HG03457 (cell line): ENCODE measurements around the gene NTN3.

ENCODE experiments used
- ATAC-seq: cut with Tn5 transposase; IDR thresholded peaks from one replicate; pipeline ENCODE4 v1.9.1; 2021; ENCODE audit warnings: moderate number of reproducible peaks; ENCODE audit not compliant: unreplicated experiment

NTN3 gene

DNA sequence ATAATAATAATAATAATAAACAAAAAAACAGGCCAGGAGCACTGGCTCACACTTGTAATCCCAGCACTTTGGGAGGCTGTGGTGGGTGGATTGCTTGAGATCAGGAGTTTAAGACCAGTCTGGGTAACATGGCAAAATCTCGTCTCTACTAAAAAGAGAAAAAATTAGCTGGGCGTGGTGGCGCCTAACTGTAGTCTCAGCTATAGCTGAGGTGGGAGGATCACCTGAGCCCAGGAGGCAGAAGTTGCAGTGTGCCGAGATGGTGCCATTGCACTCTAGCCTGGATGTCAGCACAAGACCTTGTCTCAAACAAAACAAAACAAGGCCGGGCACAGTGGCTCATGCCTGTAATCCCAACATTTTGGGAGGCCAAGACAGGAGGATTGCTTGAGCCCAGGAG is 23.9 kb downstream of the NTN3 start:
- ATAC-seq: no peak

DNA sequence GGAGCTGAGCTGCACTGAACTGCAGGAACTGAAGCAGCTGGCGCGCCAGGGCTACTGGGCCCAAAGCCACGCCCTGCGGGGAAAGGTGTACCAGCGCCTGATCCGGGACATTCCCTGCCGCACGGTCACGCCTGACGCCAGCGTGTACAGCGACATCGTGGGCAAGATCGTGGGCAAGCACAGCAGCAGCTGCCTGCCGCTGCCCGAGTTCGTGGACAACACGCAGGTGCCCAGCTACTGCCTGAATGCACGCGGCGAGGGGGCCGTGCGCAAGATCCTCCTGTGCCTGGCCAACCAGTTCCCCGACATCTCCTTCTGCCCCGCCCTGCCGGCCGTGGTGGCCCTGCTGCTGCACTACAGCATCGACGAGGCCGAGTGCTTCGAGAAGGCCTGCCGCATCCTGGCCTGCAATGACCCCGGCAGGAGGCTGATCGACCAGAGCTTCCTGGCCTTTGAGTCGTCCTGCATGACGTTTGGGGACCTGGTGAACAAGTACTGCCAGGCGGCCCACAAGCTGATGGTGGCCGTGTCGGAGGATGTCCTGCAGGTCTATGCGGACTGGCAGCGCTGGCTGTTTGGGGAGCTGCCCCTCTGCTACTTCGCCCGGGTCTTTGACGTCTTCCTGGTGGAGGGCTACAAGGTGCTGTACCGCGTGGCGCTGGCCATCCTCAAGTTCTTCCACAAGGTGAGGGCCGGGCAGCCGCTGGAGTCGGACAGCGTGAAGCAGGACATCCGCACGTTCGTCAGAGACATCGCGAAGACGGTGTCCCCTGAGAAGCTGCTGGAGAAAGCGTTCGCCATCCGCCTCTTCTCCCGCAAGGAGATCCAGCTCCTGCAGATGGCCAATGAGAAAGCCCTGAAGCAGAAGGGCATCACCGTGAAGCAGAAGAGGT is 25.4 kb downstream of the NTN3 start:
- ATAC-seq: no peak

DNA sequence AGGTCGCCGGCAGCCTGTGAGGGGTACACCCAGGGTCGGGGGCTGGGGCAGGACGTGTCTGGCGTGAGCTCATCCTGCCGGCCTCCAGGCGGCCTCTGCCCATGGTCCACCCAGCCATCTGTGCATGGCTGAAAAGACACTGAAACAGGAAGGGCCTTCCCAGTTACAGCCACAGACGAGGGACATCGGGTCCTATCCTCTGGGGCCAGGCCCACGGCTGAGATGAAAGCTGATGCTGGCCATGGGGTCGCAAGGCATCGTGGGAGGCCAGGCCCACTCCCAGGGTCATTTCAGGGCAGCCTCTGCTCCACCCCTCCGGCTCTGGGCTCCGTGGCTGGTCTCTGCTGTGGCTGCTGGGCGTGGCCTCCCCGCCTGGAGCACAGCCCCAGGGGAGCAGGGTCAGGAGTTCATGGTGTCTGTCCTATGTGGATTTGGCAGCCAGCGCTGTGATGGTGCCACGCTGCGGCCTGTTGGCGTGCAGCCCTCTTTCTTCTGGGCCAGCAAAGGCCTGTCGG is 26.1 kb downstream of the NTN3 start:
- no peak for ATAC-seq

DNA sequence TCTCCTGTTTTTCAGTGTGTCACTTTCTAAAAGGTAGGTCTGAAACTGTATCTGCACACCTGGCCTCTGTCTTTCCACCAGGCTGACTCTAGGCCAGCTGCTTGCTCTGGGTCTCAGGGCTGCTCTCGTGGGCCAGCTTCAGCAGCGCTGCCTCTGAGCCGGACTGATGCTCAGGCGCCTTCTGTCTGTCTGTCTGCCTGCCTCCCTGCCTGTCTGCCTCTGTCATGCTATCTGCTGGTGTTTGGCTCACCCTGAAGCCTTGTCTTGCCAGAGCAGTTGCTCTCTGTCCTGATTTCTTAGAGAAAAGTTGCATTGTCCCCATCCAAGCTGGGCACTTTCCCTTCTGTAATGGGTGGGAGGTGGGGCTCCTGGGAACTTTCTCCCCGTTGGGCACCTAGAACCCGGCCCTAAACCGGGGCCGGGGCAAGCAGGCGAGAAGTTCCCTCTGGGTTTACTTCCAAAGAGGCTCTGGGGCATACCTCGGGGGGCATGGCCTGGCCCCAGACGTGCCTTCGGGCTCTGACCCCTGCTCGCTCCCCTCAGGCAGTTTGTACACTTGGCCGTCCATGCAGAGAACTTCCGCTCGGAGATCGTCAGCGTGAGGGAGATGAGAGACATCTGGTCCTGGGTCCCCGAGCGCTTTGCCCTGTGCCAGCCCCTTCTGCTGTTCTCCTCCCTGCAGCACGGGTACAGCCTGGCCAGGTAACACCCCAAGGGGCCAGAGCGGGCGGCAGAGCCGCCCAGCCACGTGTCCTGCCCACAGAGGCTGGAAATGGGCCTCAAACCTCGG is 26.8 kb downstream of the NTN3 start:
- no peak for ATAC-seq

DNA sequence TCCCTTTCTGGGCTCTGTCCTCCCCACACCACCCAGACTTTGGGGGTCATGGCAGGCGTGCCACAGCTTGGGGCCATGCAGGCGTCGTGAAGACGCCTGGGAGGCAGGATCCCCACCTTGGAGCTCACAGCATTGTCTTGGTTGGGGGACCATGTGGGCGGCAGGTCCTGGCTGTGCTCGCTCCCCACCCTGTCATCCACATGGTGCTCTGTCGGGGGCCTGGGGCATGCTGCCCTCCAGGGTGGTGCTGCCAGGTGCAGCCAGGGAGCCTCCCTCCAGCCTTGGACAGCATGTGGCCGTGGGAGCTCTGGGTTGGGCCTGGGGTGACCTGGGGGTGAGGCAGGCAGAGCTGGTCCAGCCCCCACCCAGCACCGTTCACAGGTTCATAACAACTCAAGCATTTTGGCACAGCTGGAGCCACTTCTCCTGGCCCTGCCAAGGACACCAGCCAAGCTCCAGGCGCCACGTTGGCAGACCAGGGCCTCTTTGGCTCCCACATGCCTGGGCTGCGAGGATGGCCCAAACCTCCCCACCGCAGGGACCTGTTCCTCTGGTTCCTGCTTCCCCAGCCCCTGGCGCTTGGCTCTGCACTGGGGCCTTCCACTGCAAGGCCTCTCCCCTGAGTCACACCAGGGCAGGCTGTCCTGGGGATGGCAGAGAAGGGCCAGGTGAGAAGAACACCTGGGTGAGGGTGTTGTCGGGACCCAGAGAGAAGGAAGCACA is 27.6 kb downstream of the NTN3 start:
- ATAC-seq: no peak

DNA sequence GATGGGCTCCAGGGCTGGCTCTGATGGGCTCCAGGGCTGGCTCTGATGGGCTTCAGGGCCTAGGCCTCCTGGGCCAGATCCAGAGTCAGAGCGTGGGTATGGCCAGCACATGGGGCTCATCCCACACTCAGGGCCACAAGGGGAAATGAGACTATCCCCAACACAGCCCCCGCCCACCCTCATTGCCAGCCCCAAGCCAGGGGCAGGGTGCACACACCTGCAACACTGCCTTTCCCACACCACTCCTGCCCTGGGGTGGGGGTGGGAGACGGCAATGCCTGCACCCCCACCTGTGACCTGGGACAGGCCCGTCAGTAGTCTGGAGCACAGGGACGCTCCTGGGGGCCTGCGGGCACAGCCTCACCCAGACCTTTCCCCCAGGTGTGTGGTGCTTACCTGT is 28.4 kb downstream of the NTN3 start:
- no peak for ATAC-seq

DNA sequence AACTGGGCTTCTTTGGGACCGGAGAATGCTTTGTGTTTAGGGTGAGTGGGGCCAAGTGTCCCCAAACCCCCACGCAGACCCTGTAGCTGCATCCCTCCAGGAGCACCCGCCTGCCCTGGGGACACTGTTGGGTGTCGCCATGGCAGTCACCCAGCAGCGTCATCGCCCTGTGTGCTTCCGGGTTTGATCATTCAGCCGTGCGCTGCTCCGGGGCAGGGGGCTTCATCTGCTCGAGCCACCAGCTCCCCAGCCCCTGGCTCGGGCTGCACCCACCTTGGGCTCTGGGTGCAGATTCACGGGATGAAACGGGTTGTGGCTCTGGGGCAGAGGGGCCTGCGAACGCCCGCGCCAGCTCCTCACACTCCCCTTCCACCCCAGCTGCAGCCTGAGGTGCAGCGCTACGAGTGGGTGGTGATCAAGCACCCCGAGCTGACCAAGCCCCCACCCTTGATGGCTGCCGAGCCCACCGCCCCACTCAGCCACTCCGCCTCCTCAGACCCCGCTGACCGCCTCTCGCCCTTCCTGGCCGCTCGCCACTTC is 28.9 kb downstream of the NTN3 start:
- no peak for ATAC-seq

DNA sequence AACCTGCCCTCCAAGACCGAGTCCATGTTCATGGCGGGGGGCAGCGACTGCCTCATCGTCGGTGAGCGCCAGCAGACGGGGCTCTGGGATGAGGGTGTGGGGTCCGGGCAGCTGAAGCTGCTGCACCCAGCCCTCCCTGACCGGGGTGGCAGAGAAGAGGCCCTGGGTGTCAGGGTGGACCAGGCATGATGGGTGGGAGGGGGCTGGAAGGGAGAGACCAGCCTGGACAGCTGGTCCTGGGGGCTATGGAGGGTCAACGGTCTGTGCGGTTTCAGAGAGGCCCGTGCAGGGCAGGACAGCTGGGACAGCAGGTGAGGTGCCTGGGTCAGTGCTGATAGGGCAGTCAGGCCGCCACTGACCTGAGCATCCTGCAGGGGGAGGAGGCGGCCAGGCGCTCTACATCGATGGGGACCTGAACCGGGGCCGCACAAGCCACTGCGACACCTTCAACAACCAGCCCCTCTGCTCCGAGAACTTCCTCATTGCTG is 29.4 kb downstream of the NTN3 start:
- no peak for ATAC-seq

DNA sequence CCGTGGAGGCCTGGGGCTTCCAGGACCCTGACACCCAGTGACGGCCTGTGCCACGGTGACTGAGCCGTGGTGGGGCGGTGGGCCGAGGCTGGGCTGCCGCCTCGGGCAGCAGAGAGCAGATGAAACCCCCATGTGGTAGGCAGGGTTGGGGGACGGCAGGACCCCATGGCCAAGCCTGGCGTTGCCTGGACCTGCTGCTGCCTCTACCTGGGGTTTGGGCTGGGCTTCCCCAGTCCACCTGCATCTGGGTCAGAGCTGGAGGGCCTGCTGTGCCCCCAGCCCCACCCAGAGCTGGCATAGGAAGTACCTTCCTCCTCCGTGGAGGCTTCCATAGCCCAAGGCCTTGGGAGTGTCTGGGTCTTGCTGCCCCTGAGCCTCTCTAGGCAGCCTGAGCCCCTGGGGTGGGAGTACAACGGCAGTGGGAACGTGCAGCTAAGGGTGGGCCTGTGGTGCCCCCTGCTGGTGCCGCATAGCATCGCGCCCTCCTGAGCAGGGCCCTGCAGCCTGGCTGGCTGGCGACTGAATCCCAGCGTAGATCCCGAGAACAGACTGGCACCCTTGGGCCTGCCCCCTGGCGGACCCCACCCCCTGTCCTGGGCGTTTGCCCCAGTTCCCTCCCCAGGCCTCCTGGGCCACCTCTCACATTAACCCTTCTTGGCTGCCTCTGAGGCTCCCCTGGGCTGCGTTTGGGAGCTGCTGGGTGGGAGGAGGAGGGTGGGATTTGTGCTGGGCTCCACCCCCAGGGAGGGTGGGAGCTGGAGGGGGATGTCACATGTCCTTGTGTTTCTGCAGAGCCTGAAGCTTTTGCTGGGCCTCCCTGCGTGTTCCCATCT is 30.0 kb downstream of the NTN3 start:
- no peak for ATAC-seq

DNA sequence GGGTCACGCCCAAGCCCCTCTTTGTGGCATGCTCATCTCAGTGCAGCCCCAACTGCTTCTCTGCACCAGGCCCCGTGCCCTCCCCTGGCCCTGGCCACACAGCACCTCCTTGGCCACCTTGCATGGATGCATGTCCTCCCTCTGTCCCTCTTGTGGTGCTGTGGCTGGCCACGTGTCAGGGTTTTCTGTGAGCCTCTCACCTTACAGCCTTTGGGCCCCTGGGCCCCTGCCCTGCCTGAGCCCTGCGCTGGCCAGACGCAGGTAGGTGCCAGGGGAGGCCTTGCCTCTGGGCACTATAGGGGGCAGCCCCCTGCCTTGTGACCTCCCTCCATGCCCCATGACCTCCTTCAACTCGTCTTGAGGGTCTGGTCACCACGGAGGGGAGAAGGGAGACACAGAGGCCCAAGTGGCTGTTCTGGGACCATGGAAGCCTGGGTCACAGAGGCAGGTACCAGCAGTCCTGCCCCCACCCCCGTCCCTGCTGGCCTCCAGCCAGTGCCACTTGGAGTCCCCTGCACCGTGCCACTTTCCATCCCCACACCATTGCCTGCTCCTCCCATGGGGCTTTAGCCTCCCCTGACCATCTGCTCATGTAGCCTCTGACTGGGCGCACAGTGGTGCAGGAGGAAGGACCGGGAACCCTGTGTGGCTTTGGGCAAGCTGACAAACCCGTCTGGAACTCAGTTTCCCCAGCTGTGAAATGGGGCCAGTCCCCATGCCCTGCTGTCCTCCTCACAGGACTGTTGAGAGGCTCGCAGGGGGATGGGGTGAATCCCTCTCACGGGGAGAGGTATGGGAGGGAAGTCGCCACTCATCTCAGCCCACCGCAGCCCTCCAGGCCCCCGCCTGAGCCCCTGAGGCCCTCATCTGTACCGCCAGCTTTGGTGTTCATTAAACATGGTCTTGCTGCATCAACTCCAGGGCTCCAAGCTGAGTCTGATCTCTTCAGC is 31.1 kb downstream of the NTN3 start:
- ATAC-seq: no peak

DNA sequence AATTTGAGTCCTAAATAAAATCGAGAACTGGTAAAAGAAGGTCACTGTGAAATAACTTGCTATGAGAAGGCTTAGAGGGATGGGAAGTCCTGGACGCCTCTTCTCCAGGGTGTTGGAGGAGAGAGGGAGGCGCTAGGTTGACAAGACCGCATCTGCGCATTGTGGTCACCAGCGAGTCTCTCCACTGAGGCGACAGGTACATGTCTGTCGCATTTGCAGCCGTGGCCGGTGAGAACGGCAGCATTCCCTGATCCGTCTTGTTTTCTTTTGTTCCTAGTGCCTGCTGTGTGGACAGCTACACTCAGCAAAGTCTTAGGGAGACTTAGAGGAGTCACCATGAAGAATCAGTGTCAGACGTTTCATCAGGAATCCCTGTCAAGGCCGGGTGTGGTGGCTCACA is 34.6 kb downstream of the NTN3 start:
- no peak for ATAC-seq

DNA sequence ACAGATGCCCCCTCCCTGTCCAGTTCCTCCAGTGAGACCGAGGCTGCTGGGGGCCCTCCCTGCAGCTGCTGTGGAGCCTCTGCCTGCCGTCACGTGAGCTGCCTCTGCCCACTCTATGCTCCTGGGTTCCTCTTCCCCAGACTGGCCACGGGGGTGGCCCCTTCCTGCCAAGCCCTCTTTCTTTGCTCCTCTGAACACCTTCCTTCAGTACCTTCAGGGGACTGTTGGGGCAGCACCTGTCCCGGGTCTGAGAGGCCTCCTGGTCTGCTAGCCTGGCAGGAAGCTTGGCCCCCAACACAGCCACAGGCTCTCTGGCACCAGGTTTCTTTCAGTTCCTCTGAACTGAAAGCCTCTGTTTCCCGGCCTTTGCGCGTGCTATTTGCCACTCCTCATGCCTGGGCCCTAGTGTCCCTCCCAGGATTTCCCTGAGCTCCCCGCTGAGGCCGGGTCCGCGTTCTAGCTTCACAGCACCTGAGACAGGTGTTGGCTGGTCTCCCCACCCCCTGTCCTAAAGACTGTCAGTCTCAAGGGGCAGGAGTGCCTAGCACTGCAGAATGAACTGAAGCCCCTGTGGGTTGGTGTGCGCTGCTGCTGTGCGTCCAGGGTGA is 36.1 kb downstream of the NTN3 start:
- ATAC-seq: peak; percentile 39

DNA sequence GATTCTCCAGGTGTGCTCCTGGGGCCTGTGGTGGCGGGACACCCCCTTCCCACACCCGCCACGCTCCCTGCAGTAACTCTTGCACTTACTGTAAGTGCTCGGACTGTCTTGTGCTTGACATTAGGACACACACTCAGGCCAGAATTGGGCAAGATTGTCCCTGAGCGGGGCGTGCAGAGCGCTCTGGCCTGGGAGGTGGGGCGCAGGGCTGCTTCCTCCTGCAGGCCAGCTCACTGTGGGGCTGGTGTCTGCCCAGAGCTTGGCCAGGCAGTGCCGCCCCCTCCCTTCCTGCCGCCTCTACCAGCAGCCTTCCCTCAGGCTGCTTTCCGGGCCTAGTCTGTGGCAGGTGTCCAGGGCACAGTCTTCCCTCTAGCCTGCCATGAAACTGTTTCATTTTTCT is 36.6 kb downstream of the NTN3 start:
- ATAC-seq: no peak

DNA sequence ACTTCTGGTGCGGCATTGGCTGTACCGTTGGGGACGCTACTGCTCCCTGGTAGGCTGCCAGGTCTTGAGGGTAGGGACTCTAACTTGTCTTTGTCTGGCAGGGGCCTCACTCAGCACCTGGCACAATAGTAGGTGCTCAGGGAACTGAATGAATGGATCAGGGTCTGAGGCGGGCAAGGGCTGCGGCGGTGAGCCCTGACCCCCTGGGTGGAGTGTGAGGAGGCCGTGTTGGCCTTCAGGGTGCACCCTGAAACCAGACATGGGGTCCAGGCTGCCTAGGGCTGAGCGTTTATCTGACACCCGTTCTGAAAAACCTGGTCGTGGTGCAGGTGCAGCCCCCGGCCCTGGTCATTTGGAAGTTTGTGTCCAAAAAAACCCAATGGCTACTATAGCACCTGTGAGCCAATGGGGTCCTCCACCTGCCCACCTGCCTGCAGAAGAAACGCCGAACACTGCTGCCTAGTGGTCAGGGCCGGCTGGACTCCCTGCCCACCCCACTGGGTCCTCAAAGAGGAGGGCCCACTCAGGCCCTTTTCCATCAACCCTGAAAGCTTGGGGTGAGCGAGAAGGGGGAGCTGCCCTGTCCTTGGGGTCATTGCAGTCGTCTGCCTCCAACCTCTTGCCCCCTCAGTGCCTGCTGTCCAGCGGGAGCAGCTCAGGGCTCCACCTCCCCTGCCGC is 37.8 kb downstream of the NTN3 start:
- ATAC-seq: no peak

DNA sequence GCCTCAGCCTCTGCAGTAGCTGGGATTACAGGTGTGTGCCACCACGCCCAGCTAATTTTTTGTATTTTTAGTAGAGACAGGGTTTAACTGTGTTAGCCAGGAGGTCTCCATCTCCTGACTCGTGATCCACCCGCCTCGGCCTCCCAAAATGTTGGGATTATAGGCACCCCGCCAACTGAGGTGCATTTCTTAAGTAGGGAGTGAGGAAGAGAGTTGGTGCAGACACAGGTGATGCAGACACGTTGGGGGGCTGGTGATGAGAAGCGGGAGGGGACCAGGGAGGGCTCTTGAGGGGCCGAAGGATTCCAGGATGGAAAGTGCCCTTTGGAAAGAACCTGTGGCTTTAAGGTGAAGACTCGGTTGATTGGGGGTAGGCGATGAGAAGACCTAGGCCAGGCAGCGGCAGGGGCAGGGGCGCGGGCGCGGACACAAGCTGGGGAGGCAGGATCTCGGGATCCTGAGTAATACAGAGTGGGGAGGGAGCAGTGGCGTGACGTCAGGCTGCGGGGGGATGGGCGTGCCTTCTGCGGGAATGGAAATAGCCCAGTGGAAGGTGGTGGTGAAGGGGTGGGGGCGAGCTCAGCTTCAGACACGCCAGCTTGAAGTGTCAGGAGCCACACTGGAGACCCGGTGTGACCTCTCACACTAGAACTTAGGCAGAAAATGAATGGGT is 40.2 kb downstream of the NTN3 start:
- no peak for ATAC-seq

DNA sequence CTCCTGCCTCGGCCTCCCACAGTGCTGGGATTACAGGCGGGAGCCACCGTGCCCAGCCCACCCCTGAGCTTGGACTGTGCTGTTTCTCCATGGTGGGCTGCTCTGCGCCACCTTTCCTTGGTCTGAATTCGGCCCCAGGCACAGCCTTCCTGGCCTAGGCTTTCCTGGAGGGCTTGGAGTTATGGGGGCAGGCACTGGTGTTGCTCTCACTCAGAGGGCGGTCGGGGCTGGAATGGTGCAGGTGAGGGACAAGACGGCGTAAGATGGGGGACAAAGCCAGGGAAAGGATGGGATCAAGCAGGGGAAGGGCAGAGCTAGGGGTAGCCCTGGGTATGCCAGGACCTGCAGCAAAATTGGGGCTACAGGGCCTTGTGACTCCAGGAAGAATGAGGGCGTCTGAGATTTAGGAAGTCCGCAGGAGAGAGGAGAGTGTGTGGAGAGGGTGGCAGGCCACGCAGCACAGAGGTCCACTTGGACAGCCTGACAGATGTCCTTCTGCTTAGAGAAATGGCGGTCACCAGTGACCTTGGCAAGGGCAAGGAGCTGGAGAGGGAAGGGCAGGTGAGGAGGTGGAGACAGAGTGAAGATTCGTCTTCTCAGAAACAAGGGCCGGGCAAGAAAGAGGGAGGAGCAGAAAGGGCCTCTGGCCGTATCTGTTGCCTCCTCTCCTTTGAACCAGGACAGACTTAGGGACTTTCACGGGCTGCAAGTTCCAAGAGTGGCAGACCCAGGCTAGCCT is 41.1 kb downstream of the NTN3 start:
- ATAC-seq: no peak
